HEK293 (cell line): ENCODE results near the gene GPR82.

Source experiments
- PRDM1 ChIP-seq: fragments of 450-650 bp; formaldehyde crosslinking; IDR thresholded peaks from 2 replicates; pipeline ENCODE4; 2016; ENCODE audit warnings: missing biosample characterization, missing genetic modification characterization
- ZBTB20 ChIP-seq: fragments of 450-650 bp; formaldehyde crosslinking; IDR thresholded peaks from 2 replicates; pipeline ENCODE4 v1.5.1; 2016; ENCODE audit warnings: missing biosample characterization, missing genetic modification characterization
- ZBTB48 ChIP-seq: fragments of 450-650 bp; formaldehyde crosslinking; IDR thresholded peaks from 2 replicates; pipeline ENCODE4 v1.5.1; 2016; ENCODE audit warnings: missing biosample characterization, missing genetic modification characterization
- ZEB2 ChIP-seq: fragments of 450-650 bp; formaldehyde crosslinking; IDR thresholded peaks from 2 replicates; pipeline ENCODE4 v1.5.1; 2016; ENCODE audit warnings: missing biosample characterization, missing genetic modification characterization
- ZNF768 ChIP-seq: fragments of 450-650 bp; formaldehyde crosslinking; IDR thresholded peaks from 2 replicates; pipeline ENCODE4 v1.5.1; 2018; ENCODE audit warnings: missing biosample characterization, mild to moderate bottlenecking, missing genetic modification characterization
- TF ChIP-seq, protein P1 (sequence below): fragments of 450-650 bp; formaldehyde crosslinking; IDR thresholded peaks from 2 replicates; pipeline ENCODE4 v1.5.1; 2016; ENCODE audit warnings: missing biosample characterization, missing genetic modification characterization
- TF ChIP-seq, protein P2 (sequence below): fragments of 450-650 bp; formaldehyde crosslinking; IDR thresholded peaks from 2 replicates; pipeline ENCODE4 v1.5.1; 2016; ENCODE audit warnings: missing biosample characterization, missing genetic modification characterization, borderline replicate concordance

Gene GPR82

DNA sequence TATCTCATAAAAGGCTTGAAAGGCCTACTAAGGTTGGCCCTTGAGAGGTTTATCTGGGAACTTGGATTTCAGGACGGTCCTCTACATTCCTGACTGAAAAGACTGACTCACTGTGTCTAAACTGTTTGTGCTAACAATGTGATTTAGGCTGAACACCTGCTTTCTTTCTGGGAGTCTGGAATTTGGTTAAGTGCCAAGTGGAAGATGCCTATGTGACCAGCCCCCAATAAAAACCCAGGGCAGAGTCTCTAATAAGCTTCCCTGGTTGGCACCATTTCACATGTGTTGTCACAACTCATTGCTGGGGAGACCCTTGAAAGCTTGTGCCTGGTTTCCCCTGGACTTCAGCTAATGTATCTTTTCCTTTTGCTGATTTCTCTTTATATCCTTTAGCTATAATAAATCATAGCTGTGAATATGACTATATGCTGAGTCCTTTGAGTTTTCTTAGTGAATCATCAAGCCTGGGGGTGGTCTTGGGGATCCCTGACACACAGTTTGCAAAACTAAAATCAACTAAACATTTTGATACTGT is 55.1 kb downstream of the GPR82 start (continued):
- TF ChIP-seq ZBTB48 (tag by site-specific recombination) (no peak), ZBTB20 (0 out of 2 replicates have a peak, but pooled peaks have one; percentile 38), ZEB2 (peak; percentile 17; the same call in 1 of the 2 replicates), ZNF768 (no peak), PRDM1 (tag by site-specific recombination) (0 out of 2 replicates have a peak, but pooled peaks have one; percentile 5)
- TF ChIP-seq, protein P1, sequence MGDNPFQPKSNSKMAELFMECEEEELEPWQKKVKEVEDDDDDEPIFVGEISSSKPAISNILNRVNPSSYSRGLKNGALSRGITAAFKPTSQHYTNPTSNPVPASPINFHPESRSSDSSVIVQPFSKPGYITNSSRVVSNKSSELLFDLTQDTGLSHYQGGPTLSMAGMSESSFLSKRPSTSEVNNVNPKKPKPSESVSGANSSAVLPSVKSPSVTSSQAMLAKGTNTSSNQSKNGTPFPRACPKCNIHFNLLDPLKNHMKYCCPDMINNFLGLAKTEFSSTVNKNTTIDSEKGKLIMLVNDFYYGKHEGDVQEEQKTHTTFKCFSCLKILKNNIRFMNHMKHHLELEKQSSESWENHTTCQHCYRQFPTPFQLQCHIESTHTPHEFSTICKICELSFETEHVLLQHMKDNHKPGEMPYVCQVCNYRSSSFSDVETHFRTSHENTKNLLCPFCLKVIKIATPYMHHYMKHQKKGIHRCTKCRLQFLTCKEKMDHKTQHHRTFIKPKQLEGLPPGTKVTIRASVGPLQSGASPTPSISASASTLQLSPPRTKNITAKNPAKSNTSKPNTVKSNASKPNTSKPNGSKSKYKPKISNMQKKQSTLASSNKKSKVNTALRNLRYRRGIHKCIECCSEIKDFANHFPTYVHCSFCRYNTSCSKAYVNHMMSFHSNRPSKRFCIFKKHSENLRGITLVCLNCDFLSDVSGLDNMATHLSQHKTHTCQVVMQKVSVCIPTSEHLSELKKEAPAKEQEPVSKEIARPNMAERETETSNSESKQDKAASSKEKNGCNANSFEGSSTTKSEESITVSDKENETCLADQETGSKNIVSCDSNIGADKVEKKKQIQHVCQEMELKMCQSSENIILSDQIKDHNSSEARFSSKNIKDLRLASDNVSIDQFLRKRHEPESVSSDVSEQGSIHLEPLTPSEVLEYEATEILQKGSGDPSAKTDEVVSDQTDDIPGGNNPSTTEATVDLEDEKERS (tag by site-specific recombination) = no peak
- TF ChIP-seq, protein P2, sequence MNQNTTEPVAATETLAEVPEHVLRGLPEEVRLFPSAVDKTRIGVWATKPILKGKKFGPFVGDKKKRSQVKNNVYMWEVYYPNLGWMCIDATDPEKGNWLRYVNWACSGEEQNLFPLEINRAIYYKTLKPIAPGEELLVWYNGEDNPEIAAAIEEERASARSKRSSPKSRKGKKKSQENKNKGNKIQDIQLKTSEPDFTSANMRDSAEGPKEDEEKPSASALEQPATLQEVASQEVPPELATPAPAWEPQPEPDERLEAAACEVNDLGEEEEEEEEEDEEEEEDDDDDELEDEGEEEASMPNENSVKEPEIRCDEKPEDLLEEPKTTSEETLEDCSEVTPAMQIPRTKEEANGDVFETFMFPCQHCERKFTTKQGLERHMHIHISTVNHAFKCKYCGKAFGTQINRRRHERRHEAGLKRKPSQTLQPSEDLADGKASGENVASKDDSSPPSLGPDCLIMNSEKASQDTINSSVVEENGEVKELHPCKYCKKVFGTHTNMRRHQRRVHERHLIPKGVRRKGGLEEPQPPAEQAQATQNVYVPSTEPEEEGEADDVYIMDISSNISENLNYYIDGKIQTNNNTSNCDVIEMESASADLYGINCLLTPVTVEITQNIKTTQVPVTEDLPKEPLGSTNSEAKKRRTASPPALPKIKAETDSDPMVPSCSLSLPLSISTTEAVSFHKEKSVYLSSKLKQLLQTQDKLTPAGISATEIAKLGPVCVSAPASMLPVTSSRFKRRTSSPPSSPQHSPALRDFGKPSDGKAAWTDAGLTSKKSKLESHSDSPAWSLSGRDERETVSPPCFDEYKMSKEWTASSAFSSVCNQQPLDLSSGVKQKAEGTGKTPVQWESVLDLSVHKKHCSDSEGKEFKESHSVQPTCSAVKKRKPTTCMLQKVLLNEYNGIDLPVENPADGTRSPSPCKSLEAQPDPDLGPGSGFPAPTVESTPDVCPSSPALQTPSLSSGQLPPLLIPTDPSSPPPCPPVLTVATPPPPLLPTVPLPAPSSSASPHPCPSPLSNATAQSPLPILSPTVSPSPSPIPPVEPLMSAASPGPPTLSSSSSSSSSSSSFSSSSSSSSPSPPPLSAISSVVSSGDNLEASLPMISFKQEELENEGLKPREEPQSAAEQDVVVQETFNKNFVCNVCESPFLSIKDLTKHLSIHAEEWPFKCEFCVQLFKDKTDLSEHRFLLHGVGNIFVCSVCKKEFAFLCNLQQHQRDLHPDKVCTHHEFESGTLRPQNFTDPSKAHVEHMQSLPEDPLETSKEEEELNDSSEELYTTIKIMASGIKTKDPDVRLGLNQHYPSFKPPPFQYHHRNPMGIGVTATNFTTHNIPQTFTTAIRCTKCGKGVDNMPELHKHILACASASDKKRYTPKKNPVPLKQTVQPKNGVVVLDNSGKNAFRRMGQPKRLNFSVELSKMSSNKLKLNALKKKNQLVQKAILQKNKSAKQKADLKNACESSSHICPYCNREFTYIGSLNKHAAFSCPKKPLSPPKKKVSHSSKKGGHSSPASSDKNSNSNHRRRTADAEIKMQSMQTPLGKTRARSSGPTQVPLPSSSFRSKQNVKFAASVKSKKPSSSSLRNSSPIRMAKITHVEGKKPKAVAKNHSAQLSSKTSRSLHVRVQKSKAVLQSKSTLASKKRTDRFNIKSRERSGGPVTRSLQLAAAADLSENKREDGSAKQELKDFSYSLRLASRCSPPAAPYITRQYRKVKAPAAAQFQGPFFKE (tag by site-specific recombination) = no peak
